GM12875 (cell line): Measurements from ENCODE around the gene FBXO11.

Experiments
- H3K4me3 ChIP-seq: one replicate; pipeline ENCODE4 v1.5.1; 2011; ENCODE audit warnings: low read depth, low read length, control low read depth
- TF ChIP-seq, protein P1 (sequence below): IDR thresholded peaks from 2 replicates; pipeline ENCODE4 v1.5.1; 2011; ENCODE audit warnings: low read depth, mild to moderate bottlenecking, control low read depth, inconsistent platforms, low read length, moderate library complexity, borderline replicate concordance; ENCODE audit not compliant: insufficient read depth

Gene FBXO11

DNA sequence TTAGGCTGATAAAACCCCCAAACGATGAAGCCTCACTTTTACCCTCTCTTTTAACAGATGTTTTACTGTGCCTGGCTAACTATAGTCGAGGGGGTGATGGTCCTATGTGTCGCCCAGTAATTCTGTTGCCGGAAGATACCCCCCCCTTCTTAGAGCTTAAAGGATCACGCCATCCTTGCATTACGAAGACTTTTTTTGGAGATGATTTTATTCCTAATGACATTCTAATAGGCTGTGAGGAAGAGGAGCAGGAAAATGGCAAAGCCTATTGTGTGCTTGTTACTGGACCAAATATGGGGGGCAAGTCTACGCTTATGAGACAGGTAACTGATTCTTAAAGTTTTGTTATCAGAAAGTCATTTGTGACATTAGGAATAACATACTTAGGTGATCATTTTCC lies 102.9 kb downstream of the FBXO11 start:
- H3K4me3 ChIP-seq = no peak overlapping the region
- TF ChIP-seq, protein P1, sequence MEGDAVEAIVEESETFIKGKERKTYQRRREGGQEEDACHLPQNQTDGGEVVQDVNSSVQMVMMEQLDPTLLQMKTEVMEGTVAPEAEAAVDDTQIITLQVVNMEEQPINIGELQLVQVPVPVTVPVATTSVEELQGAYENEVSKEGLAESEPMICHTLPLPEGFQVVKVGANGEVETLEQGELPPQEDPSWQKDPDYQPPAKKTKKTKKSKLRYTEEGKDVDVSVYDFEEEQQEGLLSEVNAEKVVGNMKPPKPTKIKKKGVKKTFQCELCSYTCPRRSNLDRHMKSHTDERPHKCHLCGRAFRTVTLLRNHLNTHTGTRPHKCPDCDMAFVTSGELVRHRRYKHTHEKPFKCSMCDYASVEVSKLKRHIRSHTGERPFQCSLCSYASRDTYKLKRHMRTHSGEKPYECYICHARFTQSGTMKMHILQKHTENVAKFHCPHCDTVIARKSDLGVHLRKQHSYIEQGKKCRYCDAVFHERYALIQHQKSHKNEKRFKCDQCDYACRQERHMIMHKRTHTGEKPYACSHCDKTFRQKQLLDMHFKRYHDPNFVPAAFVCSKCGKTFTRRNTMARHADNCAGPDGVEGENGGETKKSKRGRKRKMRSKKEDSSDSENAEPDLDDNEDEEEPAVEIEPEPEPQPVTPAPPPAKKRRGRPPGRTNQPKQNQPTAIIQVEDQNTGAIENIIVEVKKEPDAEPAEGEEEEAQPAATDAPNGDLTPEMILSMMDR = no peak

DNA sequence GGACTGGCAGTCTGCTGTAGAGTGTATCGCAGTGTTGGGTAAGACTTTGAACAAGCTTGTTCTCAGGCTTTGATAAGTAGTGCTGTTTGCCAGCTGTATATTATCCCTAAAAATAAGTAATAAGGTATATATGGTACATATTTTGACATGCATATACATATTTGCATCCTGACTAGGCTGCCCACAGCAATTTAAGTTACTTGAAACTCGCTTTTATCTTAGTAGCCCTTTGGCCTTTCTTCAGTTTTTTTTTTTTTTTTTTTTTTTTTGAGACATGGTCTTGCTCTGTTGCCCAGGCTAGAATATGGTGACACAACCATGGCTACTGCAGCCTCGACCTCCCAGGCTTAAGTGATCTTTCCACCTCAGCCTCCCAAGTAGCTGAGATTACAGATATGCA lies 105.2 kb downstream of the FBXO11 start:
- H3K4me3 ChIP-seq = no peak overlapping the region
- TF ChIP-seq, protein P1 = no peak

DNA sequence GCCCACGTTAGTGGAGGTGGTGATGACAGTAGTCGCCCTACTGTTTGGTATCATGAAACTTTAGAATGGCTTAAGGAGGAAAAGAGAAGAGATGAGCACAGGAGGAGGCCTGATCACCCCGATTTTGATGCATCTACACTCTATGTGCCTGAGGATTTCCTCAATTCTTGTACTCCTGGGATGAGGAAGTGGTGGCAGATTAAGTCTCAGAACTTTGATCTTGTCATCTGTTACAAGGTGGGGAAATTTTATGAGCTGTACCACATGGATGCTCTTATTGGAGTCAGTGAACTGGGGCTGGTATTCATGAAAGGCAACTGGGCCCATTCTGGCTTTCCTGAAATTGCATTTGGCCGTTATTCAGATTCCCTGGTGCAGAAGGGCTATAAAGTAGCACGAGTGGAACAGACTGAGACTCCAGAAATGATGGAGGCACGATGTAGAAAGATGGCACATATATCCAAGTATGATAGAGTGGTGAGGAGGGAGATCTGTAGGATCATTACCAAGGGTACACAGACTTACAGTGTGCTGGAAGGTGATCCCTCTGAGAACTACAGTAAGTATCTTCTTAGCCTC lies 107.2 kb downstream of the FBXO11 start:
- no peak overlapping the region for H3K4me3 ChIP-seq
- TF ChIP-seq, protein P1 = no peak

DNA sequence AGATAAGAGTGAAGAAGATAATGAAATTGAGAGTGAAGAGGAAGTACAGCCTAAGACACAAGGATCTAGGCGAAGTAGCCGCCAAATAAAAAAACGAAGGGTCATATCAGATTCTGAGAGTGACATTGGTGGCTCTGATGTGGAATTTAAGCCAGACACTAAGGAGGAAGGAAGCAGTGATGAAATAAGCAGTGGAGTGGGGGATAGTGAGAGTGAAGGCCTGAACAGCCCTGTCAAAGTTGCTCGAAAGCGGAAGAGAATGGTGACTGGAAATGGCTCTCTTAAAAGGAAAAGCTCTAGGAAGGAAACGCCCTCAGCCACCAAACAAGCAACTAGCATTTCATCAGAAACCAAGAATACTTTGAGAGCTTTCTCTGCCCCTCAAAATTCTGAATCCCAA lies 107.7 kb downstream of the FBXO11 start:
- TF ChIP-seq, protein P1 = no peak
- no peak overlapping the region for H3K4me3 ChIP-seq

DNA sequence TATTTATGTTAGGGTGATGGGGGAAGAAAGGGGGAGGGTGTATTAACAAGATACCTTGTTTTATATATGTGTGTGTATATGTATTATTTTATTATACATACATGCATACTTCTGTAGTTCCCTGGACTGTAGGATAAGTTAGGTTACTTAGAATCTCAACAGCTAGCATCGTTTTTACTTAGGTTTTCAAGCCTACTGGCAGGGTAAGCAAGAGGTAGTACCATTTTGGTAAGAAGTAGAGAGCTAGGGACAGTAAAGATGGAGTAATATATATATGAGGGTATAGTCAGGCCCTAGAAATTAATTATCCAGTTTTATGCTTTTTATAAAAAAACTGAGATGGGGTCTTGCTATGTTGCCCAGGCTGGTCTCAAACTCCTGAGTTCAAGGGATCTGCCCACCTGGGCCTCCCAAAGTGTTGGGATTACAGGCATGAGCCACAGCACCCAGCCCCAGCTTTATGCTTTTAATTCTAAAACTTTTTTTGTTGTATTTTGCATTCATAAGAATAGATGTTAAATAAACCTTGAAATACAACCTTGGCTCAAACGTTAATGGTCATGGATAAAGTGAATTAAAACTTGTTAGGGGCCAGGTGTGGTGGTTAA lies 110.1 kb downstream of the FBXO11 start:
- TF ChIP-seq, protein P1 = no peak
- H3K4me3 ChIP-seq = no peak overlapping the region

DNA sequence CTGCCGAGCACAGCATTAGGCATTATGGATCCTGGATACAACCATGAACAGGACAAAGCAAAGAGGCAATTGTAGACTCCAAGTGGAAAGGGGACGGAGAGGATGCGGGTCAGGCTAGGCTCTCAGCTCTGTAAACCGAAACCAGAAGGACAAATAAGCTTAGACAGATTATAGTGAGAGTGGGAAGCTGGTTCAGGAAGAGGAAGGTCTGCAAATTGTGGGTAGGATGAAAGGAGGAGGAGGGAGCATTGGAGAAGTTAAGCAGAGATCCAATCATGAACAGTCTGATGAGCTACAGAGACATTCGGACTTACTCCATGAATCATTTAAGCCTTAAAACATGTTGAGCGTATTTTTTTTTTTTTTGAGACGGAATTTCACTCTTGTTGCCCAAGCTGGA lies 120.3 kb downstream of the FBXO11 start:
- TF ChIP-seq, protein P1 = no peak
- no peak overlapping the region for H3K4me3 ChIP-seq

DNA sequence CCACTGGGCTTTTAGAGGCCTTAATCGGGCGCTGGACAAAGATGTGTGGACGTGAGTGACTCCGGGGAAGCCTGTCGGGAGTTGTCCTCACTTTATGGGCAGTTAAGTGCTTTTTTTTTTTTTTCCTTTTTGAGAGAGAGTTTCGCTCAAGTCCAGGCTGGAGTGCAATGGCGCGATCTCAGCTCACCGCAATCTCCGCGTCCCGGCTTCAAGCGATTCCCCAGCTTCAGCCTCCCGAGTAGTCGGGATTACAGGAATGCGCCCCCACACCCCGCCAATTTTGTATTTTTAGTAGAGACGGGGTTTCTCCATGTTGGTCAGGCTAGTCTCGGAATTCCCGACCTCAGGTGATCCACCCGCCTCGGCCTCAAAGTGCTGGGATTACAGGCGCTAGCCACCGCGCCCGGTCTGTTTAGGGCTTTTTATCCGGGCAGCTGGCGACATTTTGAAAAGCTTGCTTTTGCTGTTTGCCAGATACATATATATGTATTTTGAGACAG lies 121.9 kb downstream of the FBXO11 start:
- TF ChIP-seq, protein P1 = no peak

More for the DNA sequence above, 121.9 kb downstream of the FBXO11 start:
- peak overlapping the region; percentile 72 for H3K4me3 ChIP-seq
